Measurements from ENCODE around the gene FGF12. TPM values are rescaled to one million over a fixed set of nuclear protein-coding genes. Genes with fewer than 3 reads are reported as not detected.
A peak's percentile ranks its signal among the peaks of the same experiment; 100 is the strongest.

Gene FGF12
- polyA plus RNA-seq, 1 of the 3 experiments (the other 2 are of a cell fraction): 0.30 TPM

DNA sequence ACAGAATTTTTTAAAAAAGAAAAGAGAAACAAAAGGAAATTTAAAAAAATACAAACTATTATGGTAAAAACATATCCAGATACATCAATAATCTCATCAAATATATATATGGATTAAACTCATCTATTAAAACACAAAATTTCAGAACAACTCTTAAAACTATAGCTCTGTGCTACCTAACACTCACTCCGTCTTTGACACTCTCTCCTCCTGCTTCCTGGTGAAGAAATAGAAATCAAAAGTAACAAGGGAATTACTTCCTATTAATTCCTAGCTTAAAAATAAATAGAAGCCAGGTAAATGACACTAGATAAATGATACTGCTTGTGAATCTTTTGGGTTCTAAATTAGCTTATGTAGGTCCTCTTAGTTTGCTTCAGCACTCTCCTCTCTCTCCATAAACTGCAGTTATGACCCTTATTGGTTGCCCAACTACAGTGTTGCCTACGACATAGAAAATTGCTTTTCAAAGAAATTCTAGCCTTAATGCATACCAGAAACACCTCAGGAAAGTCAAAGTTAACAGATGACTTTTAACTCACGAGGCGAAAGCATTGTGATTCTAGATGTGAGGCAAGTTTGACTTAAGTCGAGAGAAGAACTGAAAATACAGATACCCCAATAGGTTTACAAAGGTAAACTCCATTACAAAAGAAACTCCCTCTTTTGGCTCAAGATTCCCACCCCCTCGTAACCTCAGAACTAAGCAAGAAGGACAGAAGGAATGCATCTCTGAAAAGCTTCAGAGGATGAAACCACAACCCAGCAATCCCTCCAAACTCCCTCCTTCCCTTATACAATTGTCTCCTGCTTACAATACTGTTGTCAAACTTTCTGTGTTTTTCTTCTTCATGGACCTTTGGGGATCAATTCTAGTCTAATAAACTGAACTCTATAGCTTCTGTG, 394.7 kb downstream of the FGF12 start (continued):
- TF ChIP-seq, protein P1, sequence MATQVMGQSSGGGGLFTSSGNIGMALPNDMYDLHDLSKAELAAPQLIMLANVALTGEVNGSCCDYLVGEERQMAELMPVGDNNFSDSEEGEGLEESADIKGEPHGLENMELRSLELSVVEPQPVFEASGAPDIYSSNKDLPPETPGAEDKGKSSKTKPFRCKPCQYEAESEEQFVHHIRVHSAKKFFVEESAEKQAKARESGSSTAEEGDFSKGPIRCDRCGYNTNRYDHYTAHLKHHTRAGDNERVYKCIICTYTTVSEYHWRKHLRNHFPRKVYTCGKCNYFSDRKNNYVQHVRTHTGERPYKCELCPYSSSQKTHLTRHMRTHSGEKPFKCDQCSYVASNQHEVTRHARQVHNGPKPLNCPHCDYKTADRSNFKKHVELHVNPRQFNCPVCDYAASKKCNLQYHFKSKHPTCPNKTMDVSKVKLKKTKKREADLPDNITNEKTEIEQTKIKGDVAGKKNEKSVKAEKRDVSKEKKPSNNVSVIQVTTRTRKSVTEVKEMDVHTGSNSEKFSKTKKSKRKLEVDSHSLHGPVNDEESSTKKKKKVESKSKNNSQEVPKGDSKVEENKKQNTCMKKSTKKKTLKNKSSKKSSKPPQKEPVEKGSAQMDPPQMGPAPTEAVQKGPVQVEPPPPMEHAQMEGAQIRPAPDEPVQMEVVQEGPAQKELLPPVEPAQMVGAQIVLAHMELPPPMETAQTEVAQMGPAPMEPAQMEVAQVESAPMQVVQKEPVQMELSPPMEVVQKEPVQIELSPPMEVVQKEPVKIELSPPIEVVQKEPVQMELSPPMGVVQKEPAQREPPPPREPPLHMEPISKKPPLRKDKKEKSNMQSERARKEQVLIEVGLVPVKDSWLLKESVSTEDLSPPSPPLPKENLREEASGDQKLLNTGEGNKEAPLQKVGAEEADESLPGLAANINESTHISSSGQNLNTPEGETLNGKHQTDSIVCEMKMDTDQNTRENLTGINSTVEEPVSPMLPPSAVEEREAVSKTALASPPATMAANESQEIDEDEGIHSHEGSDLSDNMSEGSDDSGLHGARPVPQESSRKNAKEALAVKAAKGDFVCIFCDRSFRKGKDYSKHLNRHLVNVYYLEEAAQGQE (IDR thresholded peaks at IDR 0.05; ENCODE audit: low read depth, low read length): no peak
- TF ChIP-seq, protein P2, sequence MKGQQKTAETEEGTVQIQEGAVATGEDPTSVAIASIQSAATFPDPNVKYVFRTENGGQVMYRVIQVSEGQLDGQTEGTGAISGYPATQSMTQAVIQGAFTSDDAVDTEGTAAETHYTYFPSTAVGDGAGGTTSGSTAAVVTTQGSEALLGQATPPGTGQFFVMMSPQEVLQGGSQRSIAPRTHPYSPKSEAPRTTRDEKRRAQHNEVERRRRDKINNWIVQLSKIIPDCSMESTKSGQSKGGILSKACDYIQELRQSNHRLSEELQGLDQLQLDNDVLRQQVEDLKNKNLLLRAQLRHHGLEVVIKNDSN (IDR thresholded peaks at IDR 0.05; ENCODE audit: borderline replicate concordance, low read depth): no peak

DNA sequence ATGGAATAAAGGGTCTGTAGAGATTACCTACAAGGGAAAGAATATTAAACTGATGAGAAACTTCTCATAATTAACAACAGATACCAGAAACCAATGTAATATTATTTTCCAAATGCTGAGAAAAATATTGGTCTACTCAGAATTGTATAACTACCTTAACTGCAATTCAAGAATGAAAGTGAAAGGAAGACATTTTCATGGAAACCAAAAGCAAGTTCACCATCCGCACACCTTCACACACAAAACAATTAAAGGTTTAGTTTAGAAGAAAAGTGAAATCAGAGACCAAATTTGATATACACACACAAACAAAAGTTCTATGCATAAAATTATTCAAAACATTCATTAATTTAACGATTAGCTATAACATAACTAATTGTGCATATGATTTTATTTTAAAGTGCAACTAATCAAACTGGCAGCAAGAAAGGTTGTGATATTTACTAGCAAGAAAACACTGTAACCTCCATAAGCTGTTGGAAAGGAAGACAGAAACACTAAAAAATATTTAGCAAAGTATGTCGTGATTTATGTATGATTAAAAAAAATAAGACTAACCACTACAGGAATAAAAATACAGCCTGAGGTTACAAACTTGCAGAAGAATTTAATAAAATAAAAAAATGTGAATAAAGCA, 395.5 kb downstream of the FGF12 start:
- Histone ChIP-seq H3K4me1 (ENCODE audit: control insufficient read depth in 1 of 2, insufficient read depth in 2 of 2, low read depth in 1 of 2, low read length in 1 of 2) (no peaks in the 10 kb centered on the region), H3K9ac (no peak overlapping the region), H4K20me1 (ENCODE audit: insufficient read depth) (no peaks in the 10 kb centered on the region), H3K9me2 (no peaks in the 10 kb centered on the region), H3K27me3 (ENCODE audit: insufficient read depth) (no peaks in the 10 kb centered on the region), H3K9me3 (no peaks in the 10 kb centered on the region), H3K79me2 (ENCODE audit: insufficient read depth) (no peaks in the 10 kb centered on the region), H3K4me3 (ENCODE audit: low read depth in 2 of 2, low read length in 1 of 2) (peak overlapping the region; percentile 14 to 16; a peak in 3 of 4 replicates), H3K36me3 (replicated peaks in 1 of 2; ENCODE audit: control insufficient read depth in 1 of 2, insufficient read depth in 2 of 2, low read length in 1 of 2) (no peaks in the 10 kb centered on the region), H3K27ac (ENCODE audit: low read depth in 2 of 2, low read length in 1 of 2) (no peak overlapping the region), H3K4me2 (peak overlapping the region; percentile 11; the same call in 1 of the 2 replicates), H2AFZ (ENCODE audit: low read depth) (no peak overlapping the region), H3F3A (replicated peaks; ENCODE audit: insufficient read depth) (no peaks in the 10 kb centered on the region)
- ChIA-PET CTCF (interaction anchor here (1.7 kb wide), 1 partner anchor 19 kb away, joined by 5 read pairs; no protein-coding TSS in a partner anchor), POLR2A (no interaction called here)
- under 1% methylated on average over 3 of the region's 3 CpGs for WGBS (ENCODE audit: low lambda C conversion rate)
- no peak for DNase-seq
- no peak for TF ChIP-seq EP300 (IDR thresholded peaks at IDR 0.05; ENCODE audit: borderline replicate concordance in 1 of 2, low read depth in 1 of 2, low read length in 1 of 2)
- no peak for TF ChIP-seq RAD21 (IDR thresholded peaks at IDR 0.05; ENCODE audit: low read length)
- no peak for TF ChIP-seq TCF12 (IDR thresholded peaks at IDR 0.05)
- TF ChIP-seq, protein P1 (IDR thresholded peaks at IDR 0.05; ENCODE audit: low read depth, low read length): no peak
- TF ChIP-seq RFX5 (IDR thresholded peaks at IDR 0.05; ENCODE audit: low read length): no peak
- TF ChIP-seq, protein P3, sequence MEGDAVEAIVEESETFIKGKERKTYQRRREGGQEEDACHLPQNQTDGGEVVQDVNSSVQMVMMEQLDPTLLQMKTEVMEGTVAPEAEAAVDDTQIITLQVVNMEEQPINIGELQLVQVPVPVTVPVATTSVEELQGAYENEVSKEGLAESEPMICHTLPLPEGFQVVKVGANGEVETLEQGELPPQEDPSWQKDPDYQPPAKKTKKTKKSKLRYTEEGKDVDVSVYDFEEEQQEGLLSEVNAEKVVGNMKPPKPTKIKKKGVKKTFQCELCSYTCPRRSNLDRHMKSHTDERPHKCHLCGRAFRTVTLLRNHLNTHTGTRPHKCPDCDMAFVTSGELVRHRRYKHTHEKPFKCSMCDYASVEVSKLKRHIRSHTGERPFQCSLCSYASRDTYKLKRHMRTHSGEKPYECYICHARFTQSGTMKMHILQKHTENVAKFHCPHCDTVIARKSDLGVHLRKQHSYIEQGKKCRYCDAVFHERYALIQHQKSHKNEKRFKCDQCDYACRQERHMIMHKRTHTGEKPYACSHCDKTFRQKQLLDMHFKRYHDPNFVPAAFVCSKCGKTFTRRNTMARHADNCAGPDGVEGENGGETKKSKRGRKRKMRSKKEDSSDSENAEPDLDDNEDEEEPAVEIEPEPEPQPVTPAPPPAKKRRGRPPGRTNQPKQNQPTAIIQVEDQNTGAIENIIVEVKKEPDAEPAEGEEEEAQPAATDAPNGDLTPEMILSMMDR (IDR thresholded peaks at IDR 0.05): no peak
- no peak for TF ChIP-seq EZH2phosphoT487 (IDR thresholded peaks at IDR 0.05; ENCODE audit: borderline replicate concordance, low read depth)
- TF ChIP-seq, protein P2 (IDR thresholded peaks at IDR 0.05; ENCODE audit: borderline replicate concordance, low read depth): no peak
- TF ChIP-seq POLR2AphosphoS5 (IDR thresholded peaks at IDR 0.05; ENCODE audit: low read depth, low read length): no peak
- TF ChIP-seq MXI1 (IDR thresholded peaks at IDR 0.05; ENCODE audit: low read depth, low read length): no peak
- TF ChIP-seq, protein P4, sequence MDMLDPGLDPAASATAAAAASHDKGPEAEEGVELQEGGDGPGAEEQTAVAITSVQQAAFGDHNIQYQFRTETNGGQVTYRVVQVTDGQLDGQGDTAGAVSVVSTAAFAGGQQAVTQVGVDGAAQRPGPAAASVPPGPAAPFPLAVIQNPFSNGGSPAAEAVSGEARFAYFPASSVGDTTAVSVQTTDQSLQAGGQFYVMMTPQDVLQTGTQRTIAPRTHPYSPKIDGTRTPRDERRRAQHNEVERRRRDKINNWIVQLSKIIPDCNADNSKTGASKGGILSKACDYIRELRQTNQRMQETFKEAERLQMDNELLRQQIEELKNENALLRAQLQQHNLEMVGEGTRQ (IDR thresholded peaks at IDR 0.05; ENCODE audit: borderline replicate concordance, low read depth, low read length): no peak
- TF ChIP-seq, protein P5, sequence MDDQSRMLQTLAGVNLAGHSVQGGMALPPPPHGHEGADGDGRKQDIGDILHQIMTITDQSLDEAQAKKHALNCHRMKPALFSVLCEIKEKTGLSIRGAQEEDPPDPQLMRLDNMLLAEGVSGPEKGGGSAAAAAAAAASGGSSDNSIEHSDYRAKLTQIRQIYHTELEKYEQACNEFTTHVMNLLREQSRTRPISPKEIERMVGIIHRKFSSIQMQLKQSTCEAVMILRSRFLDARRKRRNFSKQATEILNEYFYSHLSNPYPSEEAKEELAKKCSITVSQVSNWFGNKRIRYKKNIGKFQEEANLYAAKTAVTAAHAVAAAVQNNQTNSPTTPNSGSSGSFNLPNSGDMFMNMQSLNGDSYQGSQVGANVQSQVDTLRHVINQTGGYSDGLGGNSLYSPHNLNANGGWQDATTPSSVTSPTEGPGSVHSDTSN (IDR thresholded peaks at IDR 0.05): no peak
- TF ChIP-seq SMC3 (IDR thresholded peaks at IDR 0.05; ENCODE audit: low read depth, low read length): no peak
